OCI-LY7 (cell line): ENCODE results near the gene KNDC1.

Experiments used
- EZH2phosphoT487 ChIP-seq: fragments of 200-600 bp; sonication (generic); IDR thresholded peaks from 2 replicates; pipeline ENCODE4 v1.6.1; 2018; ENCODE audit warnings: low read depth, borderline replicate concordance, mild to moderate bottlenecking, mixed run types, antibody characterized with exemption, low read length, moderate library complexity, mixed read lengths
- TF ChIP-seq, protein P1 (sequence below): fragments of 200-600 bp; sonication (generic); conservative IDR thresholded peaks from 2 replicates; pipeline ENCODE4 v1.5.1; 2014; ENCODE audit warnings: mild to moderate bottlenecking, antibody characterized with exemption, low read length, moderate library complexity, mixed read lengths

DNA sequence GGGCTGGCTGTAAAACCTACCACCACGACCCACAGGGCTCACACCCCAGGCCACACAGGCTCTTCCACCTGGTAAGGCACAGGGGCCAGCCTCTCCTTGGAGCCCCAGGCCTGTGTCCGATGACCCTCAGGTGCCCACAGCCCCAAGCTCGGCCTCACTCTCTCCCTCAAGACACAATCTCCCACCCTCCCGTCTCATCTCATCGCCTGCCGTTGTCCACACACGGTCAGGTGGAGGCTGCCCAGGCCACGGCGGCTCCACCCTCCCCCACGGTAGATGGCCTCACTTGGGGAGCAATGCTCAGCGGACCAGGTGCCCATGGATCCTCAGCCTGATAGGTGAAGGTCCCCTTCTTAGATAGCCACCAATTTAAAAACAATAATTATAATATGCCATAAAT, 61.3 kb downstream of the KNDC1 start:
- TF ChIP-seq, protein P1, sequence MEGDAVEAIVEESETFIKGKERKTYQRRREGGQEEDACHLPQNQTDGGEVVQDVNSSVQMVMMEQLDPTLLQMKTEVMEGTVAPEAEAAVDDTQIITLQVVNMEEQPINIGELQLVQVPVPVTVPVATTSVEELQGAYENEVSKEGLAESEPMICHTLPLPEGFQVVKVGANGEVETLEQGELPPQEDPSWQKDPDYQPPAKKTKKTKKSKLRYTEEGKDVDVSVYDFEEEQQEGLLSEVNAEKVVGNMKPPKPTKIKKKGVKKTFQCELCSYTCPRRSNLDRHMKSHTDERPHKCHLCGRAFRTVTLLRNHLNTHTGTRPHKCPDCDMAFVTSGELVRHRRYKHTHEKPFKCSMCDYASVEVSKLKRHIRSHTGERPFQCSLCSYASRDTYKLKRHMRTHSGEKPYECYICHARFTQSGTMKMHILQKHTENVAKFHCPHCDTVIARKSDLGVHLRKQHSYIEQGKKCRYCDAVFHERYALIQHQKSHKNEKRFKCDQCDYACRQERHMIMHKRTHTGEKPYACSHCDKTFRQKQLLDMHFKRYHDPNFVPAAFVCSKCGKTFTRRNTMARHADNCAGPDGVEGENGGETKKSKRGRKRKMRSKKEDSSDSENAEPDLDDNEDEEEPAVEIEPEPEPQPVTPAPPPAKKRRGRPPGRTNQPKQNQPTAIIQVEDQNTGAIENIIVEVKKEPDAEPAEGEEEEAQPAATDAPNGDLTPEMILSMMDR: no peak
- no peak for TF ChIP-seq EZH2phosphoT487
